ENCODE data around the gene FGF18.

The FGF18 gene

DNA sequence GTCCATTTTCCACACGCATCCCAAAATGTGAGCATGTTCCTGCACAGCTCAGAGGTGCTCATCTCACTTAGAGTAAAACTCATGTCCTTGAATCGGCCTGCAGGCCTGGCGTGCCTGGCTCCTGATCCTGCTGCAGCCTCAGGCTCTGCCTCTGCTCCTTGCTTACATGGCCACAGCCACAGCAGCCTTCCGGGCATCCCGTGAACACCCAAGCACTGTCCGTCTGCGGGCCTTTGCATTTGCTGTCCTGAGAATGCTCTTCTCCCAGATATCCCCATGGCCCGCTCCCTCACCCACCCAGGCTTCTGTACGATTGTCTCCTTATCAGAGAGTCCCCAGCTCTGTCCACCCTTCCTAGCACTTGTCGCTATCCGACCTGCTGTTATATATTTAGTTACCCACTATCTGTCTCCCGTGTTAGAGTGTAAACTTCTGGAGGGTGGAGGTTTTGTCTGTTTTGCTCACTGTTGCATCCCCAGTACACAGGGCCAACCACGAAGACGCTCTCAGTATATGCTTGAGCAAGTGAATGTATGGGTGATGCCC lies 21.9 kb downstream of the FGF18 start:
- no peak for DNase-seq (ENCODE audit: low spot score)

DNA sequence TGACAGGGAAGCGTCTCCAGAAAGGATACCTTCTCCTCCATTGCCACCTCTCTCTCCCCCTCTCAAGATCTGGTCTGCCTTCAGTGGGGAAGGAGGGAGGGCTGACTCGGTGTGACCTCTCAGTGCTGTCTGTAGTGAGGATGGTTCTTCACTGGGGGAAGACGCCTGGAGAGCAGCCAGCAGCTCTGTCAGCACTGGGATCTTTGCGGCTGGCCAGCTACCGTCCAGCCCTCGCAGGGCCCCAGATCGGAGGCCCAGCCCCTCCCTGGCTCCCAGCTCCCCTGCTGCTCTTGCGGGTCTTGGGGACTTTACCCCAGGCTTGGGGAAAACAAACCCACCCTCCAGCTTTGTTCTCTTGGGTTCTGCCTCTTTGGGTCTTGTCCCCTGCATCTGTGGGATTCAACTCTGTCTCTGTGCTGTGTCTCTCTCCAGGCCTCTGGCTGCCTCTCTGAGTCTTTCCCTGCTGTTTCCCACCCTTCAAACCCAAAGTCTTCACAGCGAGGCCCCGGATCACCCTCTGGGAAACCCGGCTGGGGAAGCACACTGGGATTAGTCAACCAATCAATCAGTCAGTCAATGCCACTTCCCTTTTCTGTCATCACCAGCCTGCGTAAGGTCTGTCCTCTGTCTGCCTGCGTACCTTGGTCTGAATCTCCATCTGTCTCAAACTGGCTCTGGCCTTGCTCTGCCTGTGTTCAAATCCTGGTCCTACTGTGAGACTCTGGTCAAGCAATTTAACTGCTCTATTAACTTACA lies 23.0 kb downstream of the FGF18 start:
- no peak for DNase-seq (ENCODE audit: low spot score)

DNA sequence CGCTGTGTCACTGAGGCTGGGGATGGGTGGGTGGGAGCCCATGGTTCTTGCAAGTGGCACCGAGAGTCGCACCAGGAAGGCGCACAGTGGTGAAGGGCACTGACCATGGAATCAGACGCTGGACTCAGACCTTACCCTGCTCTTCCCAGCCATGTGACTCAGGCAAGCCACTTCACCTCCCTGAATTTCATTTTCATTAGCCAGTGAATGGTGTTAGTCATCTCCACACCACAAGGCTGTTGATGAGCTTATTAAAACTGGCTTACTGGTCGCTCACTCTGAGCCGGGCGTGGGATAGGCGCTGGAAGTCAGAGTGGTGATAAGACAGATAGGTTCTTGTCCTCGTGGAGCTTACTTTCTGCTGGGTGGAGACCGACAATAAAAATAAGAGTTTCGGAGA lies 25.1 kb downstream of the FGF18 start:
- no peak for DNase-seq (ENCODE audit: low spot score)

DNA sequence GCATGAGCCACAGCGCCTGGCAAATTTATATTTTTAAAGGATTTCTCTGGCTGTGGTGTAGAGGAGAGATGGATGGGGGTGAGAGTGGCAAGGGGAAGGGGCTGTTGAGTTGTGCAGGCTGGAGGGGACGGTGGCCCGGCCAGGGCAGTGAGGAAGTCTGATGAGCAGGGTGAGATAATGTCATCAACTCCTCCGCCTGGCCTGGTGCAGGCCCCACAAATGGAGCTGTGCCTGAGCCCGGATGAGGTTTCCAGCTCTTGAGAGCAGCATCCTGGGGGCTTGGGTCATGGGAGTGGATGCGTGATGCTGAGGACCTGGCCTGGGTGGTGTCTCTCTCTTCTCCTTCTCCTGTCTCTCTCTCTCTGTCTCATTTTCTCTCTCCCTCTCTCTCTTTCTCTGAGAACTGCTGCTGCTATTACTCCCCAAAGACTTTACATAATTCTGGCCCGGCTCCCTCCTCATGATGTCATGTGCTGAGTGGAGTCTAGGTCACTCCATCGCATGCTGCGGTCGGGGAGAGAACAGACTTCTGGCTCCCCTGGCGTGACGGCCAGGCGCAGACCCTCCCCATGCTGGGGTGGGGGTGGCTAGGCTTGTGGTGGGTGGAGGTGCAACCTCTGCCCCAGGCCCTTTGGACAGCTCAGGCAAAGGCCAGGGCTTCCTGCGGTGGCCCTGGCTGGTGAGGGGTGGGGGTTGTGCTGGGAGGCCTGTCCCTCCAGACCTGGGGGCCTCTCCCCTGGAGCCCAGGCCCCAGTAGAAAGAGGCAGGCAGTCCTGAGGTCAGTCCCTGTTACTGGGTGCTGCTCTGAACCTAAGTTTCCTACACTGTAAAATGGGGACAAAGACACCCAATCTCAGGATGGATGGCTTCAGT lies 26.4 kb downstream of the FGF18 start:
- no peak for DNase-seq (ENCODE audit: low spot score)

DNA sequence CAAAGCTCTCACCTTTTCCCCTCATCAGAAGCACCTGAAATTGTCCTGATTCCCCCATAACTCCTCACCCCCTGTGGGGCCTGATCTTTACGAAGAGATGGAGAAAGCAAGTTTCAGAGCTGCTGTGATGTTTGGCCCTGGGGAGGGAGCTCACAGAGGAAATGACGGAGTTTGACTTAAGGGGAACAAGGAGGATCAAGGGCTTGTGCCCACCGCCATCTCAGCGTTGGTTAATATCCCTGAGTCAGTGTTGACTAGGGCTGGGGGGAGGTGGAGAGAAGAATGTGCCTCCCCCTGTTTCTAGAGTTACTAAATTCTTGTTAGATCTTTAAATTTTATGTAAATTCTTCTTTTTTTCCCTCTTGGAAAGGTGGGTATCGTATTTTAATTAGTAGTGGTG lies 27.8 kb downstream of the FGF18 start:
- no peak for DNase-seq (ENCODE audit: low spot score)

DNA sequence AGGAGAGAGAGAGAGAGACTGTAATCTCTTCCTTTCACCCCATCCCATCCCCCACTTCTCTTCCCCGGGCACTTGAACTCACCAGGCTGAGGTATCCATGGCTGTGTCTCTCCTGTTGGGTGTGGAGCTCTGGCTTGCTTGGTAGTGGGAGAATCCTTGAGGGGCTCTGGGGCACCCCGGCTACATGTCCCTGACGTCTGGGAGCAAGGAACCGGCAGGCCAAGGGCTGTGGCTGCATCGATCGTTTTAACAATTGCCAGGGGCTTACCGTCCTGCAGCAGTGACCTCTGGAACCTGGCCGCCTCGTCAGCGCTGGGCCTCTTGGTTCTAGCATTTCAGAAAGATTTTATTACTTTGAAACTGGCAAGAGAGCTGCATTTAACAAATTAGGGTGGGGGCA lies 30.0 kb downstream of the FGF18 start:
- no peak for DNase-seq (ENCODE audit: low spot score)

DNA sequence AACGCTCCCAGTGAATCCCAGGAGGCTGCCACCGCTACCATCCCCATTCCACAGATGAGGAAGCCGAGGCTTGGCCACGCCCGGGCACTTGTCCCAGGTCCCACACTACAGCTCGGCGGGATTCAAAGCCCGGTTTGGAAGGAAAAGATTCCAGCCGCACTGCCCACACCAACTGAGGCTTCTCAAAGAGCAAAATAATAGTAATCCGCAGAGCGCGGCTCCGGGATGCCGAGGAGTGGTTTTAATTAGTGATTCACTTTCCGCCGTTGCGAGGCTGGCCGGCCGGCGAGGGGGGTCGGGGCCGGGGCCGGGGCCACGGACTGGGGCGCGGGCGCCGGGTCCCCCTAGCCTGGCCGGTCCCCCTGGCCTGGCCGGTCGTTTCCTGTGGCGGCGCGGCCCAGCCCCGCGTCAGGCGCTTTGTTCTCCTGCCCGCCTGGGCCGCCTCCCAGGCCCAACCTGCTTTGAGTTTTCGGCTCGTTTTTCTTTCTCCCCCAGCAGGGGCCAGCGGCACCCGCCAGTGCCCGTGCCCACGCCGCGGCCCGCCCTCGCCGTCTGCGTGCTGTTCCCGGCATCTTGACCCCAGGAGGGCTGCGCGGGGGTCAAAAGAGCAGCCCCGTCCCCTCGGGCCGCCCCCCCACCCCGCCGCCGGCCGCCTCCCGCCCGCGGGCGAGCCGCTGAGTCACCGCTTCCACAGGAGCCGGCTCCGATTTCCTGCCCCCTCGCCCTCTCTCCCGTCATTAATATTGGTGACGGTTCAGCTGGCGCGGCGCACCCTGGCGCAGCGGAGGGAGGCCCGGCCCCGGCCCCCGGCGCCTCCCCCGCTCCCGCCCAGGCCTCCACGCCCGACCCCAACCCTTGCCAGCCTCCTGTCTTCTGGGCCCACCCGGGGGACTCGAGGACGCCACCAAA lies 31.2 kb downstream of the FGF18 start:
- peak; percentile 78 for DNase-seq (ENCODE audit: low spot score)

DNA sequence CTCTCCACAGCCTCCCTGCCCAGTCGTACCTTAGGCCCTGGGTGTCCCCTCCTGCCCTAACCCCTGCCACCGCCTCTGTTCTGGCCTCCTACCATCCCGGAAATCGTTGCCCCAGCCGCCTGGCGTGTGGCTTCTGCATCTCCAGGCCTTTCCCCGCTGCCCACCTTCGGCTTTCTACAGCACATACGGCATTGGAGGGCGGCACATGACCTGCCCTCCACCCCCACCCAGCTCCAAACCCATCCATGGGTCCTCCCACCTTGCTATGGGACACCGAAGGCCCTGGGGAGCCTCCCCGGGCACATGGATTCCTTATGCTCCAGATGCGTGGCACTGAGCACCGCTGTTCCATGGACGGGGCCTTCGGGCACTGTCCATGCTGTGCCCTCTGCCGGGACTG lies 32.0 kb downstream of the FGF18 start:
- DNase-seq (ENCODE audit: low spot score), result no peak

DNA sequence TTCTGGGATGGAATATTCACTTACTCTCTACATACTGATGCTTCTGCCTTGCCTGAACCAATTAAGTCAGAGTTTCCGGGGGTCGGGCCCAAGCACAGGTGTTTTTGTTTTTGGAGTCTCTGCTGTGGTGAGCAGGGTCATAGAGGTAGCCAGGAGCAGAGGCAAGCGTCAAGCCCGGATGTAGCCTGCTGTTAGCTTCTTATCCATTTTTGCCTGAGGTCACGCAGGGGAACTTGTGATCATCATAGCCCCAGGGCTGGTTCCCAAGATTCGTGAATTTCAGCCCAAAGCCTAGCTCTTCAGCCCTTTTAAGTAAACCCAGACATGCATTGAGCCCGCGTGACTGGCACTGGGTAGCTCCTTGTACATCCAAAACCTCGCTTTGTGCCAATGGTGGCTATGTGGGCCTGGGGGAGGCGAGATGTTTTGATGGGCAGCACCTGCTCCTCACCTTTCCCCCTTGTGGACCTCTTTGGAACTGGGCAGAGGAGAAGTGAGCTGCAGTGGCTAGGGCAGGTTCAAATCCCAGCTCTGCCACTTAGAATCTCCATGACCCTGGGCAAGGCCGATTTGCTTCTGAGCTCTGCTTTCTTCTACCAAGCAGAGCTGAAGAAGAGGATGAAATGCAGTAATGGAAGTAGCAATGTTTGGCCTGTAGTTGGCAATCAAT lies 33.7 kb downstream of the FGF18 start:
- no peak for DNase-seq (ENCODE audit: low spot score)

DNA sequence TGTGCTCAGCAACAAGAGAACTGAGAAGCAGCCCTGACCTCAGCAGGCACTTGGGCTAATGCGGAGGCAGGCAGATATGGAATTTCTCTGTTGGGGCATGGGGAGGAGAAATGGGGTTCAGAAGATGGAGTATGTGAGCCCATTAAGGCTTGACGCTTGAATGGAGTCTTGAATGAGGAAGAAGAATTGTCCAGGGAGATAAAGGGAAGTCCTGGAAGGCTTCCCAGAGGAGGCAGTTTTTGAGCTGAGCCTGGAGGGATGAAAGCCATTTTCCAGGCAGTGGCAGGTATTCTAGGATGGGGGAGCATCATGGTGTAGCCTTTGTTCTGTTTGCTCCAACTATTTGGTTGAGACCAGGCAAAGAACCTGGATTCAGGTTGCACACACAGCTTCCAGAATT lies 34.5 kb downstream of the FGF18 start:
- no peak for DNase-seq (ENCODE audit: low spot score)

DNA sequence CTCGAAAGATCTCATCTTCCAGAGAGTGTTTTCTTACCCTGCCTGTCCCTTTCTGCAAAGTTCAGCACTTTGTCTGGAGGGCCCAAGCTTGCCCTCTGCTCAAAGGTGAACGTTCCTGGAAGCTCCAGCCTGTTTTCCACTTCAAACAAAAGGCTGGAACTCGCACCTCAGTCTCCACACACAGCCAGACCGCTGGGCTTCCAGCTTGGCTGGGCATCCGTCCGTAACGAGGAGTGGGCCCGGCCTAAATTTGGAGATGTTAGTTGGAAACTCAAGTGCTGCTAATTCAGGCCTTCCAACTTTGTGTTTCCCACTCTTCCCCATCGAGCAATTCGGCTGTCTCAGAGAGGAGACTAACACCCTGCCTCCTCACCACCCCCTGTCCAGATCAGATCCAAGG lies 35.1 kb downstream of the FGF18 start:
- DNase-seq (ENCODE audit: low spot score), result no peak

DNA sequence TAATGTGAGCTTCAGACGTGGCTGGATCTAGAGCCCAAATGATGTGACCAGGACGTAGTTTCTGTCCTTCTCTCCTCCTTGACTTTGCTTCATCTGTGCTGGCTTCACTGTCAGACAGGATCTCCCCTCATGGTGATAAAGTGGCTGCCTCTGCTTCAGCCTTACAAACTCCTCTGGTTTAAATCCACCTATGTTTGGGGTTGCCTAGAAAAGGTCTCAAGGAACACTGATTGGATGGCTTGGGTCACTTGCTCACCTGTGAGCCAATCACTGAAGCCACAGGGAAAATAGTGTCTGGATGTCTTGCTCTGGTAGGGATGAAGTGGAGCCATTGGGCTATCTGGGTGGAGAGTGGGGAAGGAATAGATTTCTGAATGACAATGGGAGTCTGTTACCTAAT lies 36.1 kb downstream of the FGF18 start:
- no peak for DNase-seq (ENCODE audit: low spot score)

DNA sequence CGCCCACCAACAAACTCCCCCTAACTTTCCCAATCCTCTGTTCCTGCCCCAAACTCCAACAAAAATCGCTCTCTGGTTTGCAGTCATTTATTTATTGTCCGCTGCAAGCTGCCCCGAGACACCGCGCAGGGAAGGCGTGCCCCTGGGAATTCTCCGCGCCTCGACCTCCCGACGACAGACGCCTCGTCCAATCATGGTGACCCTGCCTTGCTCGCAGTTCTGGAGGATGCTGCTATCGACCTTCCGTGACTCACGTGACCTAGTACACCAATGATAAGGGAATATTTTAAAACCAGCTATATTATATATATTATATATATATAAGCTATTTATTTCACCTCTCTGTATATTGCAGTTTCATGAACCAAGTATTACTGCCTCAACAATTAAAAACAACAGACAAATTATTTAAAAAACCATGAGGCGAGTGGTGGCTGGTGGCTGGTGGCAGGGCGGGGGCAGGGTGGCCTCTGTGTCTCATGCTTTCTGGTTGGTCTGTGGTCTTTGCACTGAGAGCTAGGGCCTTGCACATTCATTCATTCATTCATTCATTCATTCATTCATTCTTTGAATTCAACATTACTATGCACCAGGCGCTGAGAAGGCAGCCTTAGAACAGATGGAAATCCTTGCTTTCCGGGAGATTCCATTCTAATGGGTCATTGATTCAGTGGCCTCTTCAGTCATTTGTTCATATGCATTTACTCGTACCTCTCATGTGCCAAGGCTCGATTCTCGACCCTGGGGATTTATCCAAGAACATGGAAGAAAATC lies 37.9 kb downstream of the FGF18 start:
- no peak for DNase-seq (ENCODE audit: low spot score)

DNA sequence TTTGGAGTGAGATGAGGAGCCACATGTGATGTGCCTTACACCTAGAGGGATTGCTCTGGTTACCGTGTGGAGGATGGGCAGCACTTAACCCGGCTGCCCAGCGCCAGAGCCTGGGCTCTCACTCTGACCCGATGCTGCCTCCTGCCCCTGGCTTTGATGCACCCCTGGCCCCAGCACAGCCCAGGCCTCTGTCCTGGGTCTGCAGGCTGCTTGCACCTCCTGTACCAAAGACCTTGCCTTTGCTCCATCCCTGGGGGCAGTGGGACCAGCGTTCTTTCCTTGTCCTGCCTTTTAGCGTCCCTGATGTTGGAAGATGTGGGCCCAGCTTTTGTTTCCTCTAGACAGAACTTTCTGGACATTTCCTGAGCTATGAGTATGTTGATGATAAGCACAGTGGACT lies 40.4 kb downstream of the FGF18 start:
- DNase-seq (ENCODE audit: low spot score), result no peak

DNA sequence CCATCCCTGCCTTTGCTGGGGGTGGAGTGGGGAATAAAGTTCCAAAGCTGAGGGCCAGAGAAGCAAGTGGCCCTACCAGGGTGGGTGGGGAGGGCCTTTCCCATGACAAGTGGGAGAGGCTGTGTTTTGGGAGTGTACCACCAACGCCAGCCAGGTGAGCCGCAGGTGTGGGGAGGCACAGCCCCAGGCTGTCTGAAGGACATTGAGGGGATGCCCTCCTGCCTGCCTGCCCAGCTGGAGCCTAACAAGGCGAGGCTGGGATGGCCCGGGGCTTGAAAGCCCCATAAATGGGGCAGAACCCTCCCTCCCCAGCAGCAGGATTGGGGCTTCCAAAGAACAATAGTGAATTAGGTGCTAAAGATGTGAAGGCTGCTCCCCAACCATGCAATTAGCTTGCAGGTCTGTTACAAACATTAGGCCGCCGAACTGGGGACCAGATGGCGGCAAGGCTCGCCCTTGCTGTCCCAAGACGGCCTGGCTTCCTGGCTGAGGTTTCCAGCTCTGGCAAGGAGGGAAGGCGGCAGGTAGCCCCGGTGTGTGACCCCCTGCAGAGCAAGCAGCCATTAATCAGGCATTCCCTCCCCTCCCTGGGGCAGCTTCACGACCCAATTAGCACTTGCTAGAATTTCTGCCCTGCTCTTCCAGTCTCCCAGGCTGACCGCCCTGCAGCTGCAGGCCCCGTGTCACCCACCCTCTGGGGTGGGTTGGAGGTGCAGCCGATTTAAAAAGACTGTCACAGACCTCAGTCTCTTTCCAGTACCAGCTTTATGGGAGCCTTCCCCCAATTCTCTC lies 42.9 kb downstream of the FGF18 start:
- DNase-seq (ENCODE audit: low spot score), result no peak

DNA sequence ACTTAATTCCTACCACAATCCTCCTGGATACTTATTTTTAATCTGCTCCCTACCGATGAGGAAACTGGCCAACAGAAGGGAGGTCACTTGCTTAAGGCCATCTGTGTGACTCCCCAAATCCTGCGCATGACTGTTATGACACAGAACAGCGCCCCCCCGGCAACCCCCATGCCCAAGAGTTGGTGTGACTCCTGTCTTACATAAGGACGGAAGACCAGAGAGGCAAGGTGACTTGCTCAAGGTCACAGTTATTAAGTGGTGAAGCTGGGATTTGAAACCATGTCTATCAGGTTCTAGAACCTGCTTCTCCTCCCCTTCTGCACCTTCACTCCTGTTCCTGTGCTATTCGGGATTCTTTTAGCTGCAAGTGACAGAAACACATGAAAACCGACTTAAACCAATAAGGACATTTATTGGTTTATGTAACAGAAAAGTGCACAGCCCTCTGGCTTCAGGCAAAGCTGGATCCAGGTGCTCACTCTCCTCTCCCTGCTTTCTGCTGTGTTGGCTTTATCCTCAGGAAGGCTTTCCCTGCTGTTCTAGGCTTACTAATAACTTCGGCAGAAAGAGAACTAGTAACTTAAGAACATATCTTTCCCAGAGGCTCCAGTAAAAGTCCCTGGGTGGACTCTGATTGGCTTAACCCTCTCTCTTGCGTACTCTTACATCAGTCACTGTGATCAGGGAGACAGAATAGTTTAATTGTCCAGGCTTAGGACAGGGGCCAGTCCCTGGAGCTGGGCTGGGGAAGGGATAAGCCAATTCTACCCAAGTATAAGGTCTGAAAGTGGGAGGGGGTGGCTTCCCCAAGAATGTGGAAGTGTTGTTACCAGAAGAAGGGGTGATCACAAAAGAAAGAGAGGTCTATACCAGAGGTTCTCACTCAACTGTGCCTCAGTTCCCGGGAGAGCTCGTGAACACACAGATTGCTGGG lies 43.7 kb downstream of the FGF18 start:
- no peak for DNase-seq (ENCODE audit: low spot score)

DNA sequence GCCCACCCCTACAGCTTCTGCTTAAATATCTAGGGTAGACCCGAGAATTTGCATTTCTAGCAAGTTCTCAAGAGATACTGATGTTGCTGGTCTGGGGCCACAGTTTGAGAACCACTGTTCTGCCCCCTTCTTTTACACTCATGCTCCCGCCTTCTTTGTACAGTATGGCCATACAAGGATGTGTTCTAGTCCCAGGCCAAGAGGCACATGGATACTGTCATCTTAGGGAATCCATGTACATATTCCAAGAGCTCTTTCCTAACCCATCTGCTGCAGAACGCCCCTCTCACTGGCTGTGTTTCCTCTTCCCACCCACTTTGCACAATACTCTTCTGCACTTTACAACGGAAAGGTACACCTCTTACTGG lies 44.4 kb downstream of the FGF18 start:
- DNase-seq (ENCODE audit: low spot score), result no peak

DNA sequence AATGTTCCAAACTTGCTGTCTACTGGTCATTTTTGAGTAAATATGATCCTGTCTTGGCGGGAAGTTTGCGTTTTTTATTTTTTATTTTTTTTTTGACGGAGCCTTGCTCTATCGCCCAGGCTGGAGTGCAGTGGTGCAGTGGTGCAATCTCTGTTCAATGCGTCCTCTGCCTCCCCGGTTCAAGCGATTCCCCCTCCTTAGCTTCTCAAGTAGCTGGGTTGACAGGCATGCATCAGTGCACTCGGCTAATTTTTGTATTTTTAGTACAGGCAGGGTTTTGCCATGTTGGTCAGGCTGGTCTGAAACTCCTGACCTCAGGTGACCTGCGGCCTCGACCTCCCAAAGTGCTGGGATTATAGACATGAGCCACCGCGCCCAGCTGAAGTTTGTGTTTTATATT lies 45.4 kb downstream of the FGF18 start:
- no peak for DNase-seq (ENCODE audit: low spot score)

DNA sequence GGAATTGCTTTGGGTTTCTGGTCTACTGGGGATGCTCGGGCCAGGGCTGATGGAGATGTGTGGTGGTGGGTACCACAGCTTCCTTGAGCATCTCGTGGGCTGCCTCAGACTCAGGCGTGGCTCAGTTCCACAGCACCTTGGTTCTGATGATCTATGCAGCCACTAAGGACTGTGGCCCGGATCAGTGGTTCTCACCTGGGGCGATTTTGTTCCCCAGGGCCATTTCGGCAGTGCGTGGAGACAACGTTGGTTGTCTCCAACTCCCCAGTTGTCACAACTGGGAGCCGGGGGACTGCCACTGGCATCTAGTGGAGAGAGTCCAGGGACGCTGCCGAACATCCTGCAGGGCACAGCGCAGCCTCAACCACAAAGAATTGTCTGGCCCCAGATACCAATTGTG lies 47.7 kb downstream of the FGF18 start:
- no peak for DNase-seq (ENCODE audit: low spot score)
